ENCODE measurements around the gene POR.

The POR gene

DNA sequence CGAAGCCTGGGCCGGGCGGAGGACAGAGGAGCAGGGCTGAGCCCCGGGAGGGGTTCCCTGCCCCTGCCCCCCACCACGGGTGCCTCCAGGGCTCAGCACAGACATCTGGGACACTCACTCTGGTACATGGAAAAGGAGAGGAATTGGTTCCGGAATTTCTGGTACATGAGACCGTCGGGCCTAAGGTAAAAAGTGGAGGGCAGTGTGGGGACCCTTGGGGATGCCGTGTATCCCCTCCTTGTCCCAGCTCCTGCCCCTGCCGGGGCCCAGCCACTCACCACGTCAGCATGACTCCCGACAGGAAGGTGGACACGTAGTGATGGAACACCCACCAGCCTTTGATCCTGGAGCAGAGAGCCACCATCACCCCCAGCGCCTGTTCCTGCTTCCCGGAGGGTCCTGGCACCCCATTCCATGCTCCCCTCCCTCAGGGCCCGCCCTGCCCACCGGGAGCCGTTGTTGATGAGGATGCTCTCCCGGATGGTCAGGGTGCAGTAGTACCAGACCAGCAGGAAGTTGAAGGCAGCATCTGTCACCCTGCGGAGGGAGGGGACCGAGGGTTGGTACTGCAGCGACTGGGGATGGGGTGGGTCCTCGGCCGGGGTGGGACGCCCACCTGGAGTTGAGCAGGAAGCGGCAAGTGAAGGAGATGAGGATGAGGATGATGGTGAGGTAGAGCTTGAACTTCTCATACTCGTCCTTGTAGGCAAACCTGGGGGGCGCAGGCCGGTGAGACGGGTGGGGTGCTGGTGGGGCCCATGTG lies 73.0 kb downstream of the POR start:
- CTCF ChIA-PET = no interaction called here
- TF ChIP-seq, protein P1, sequence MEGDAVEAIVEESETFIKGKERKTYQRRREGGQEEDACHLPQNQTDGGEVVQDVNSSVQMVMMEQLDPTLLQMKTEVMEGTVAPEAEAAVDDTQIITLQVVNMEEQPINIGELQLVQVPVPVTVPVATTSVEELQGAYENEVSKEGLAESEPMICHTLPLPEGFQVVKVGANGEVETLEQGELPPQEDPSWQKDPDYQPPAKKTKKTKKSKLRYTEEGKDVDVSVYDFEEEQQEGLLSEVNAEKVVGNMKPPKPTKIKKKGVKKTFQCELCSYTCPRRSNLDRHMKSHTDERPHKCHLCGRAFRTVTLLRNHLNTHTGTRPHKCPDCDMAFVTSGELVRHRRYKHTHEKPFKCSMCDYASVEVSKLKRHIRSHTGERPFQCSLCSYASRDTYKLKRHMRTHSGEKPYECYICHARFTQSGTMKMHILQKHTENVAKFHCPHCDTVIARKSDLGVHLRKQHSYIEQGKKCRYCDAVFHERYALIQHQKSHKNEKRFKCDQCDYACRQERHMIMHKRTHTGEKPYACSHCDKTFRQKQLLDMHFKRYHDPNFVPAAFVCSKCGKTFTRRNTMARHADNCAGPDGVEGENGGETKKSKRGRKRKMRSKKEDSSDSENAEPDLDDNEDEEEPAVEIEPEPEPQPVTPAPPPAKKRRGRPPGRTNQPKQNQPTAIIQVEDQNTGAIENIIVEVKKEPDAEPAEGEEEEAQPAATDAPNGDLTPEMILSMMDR (IDR thresholded peaks at IDR 0.05; ENCODE audit: control extremely low read depth, extremely low read depth, low read depth, missing control alignments) = no peak
- DNase-seq (ENCODE audit: extremely low spot score) = no peak
- POLR2A ChIA-PET = no interaction called here

DNA sequence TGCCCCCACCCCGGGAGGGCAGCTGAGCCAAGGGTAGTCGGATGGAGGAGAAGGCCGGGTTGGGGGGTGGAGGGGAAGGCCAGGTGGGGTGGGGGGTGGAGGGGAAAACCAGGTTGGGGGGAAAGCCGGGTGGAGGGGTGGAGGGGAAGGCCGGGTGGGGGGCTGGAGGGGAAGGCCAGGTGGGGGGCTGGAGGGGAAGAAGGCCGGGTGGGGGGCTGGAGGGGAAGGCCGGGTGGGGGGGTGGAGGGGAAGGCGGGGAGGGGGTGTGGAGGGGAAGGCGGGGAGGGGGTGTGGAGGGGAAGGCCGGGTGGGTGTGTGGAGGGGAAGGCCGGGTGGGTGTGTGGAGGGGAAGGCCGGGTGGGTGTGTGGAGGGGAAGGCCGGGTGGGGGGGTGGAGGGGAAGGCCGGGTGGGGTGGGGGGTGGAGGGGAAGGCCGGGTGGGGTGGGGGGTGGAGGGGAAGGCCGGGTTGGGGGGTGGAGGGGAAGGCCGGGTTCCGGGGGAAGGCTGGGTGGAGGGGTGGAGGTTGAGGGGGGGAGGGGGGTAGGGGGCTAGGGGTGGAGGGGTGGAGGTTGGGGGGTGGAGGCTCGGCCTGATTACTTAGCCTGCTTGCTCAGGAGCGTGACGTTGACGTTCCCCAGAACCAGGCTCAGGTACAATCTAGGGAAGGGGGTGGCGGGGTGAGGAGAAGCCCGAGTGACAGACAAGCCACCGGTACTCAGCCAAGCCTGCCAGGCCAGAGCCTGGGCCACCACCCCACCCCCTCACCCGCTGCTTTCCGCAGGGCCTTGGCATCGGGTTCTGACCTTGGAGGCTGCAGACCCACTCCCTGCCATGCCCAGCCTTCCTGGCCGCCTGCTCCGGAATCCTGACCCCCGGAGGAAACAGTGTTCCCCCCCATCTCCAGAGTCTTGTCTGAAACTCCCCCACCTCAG lies 73.9 kb downstream of the POR start:
- ChIA-PET CTCF (interaction anchor here (1.1 kb wide), 1 partner anchor 122 kb away, joined by 3 read pairs; no protein-coding TSS in a partner anchor), POLR2A (no interaction called here)
- TF ChIP-seq, protein P1 (IDR thresholded peaks at IDR 0.05; ENCODE audit: control extremely low read depth, extremely low read depth, low read depth, missing control alignments) = no peak
- no peak for DNase-seq (ENCODE audit: extremely low spot score)

DNA sequence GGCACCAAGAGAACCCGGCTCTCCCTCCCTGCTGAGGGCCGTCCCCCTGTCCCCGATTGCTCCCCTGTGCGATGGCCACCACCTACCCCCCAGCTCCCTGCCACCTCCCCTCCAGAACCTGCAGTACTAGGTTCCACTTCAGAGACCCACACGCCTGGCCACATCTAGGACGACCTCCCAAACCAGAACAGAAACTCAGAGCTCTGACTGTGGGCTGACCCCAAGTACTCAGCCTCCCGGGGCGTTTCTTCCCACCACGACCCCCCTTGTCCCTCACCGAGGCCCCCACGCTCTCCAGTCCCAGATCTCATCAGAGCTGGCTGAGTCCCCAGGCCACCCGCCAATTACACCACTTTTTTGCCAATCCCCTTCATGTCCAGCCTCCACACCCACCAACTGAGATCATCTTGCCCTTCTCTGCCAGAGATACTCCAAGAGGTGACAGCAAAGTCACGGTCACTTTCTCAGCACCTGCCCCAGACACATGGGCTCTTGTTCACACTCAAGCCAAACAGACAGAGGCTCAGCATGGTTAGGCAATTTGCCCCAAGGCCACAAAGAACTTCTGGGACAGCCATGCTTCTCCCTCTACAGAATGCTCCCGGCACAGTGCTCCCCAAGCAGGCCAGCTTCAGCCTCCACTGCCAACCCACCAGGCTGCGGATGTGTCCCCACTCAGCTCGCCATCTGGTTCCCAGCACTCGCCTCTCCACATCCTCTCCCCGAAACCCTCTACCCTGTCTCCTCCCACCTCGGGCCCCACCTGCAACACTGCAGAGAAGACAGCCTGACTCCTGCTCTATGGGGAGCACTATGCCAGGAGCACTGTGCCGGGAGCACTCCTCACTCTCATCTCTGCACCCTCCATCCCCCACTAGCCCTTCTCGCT lies 74.8 kb downstream of the POR start:
- CTCF ChIA-PET = interaction anchor here (1.1 kb wide), 1 partner anchor 123 kb away, joined by 3 read pairs; no protein-coding TSS in a partner anchor
- POLR2A ChIA-PET = no interaction called here
- TF ChIP-seq, protein P1 (IDR thresholded peaks at IDR 0.05; ENCODE audit: control extremely low read depth, extremely low read depth, low read depth, missing control alignments) = no peak
- DNase-seq (ENCODE audit: extremely low spot score) = no peak

DNA sequence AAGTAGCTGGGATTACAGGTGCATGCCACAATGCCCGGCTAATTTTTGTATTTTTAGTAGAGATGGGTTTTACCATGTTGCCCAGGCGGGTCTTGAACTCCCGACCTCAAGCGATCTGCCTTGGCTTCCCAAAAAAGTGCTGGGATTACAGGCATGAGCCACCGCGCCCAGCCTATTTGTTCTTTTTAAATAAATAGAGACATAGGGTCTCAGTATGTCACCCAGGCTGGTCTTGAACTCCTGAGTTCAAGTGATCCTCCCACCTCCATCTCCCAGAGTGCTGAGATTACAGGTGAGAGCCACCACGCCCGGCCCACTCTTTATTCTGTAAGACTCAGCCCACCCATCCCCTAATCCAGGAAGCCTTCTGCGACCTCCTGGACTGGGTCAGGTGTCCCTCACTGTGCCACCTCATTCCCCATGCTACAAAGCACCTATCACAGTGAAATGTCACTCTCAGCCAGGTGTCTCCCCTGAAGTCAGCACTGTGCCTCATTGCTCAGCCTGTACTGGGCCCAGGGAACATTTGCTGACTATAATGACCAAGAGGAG lies 76.7 kb downstream of the POR start:
- TF ChIP-seq, protein P1 (IDR thresholded peaks at IDR 0.05; ENCODE audit: control extremely low read depth, extremely low read depth, low read depth, missing control alignments) = no peak
- ChIA-PET POLR2A (no interaction called here), CTCF (interaction anchor here (0.6 to 2.9 kb wide), 4 partner anchors 16 to 120 kb away, joined by 3 to 11 read pairs (median 4); no protein-coding TSS in a partner anchor)
- no peak for DNase-seq (ENCODE audit: extremely low spot score)

- TF ChIP-seq, protein P1 (IDR thresholded peaks at IDR 0.05; ENCODE audit: control extremely low read depth, extremely low read depth, low read depth, missing control alignments) = no peak
- POLR2A ChIA-PET = no interaction called here
- no peak for DNase-seq (ENCODE audit: extremely low spot score)
- CTCF ChIA-PET = interaction anchor here (0.6 to 2.9 kb wide), 4 partner anchors 17 to 125 kb away, joined by 3 to 11 read pairs (median 4); no protein-coding TSS in a partner anchor
Measured at GRCh38 chr7:75992083-75992755, 77.3 kb downstream of the POR start.

Data from GM10248 (cell line).